Heart right ventricle (tissue), 16 donors: ENCODE results near the gene CSAD. TPM values are rescaled to one million over a fixed set of nuclear protein-coding genes. Genes with fewer than 3 reads are reported as not detected.

Source experiments
- ATAC-seq, 8 donors: fragments of 200-7000 bp; cut with Tn5 transposase; one replicate each; pipeline ENCODE4 v1.9.1; 2020; ENCODE audit warnings: mild to moderate bottlenecking in 8 of 8, moderate library complexity in 8 of 8, moderate number of reproducible peaks in 1 of 8
- DNase-seq, 2 donors: peaks; one replicate each; pipeline ENCODE4 v3.0.0-alpha.2; 2020
- H3K27ac ChIP-seq, 10 donors: fragments of 200-600 bp; sonication (generic) in 2 of 10; one replicate each; pipeline versions ENCODE4 v1.5.0 to v1.8.0; 2020 to 2022; ENCODE audit warnings: mild to moderate bottlenecking in 3 of 10
- H3K27me3 ChIP-seq, 7 donors: fragments of 200-600 bp; one replicate each; pipeline ENCODE4 v1.8.0; 2021 to 2022; ENCODE audit warnings: mild to moderate bottlenecking in 2 of 7
- H3K36me3 ChIP-seq, 9 donors: fragments of 200-600 bp; sonication (generic) in 1 of 9; one replicate each; pipeline versions ENCODE4 v1.5.0 to v1.8.0; 2020 to 2022; ENCODE audit warnings: mild to moderate bottlenecking in 2 of 9
- H3K4me1 ChIP-seq, 9 donors: fragments of 200-600 bp; sonication (generic) in 1 of 9; one replicate each; pipeline versions ENCODE4 v1.5.0 to v1.8.0; 2020 to 2022; ENCODE audit warnings: mild to moderate bottlenecking in 4 of 9
- H3K4me3 ChIP-seq, 10 donors: fragments of 200-600 bp; sonication (generic) in 2 of 10; one replicate each; pipeline versions ENCODE4 v1.5.0 to v1.8.0; 2020 to 2022; ENCODE audit warnings: mild to moderate bottlenecking in 7 of 10, moderate library complexity in 2 of 10
- H3K9me3 ChIP-seq, 11 donors: fragments of 200-600 bp in 10 of 11; sonication (generic) in 2 of 11; one replicate each; pipeline versions ENCODE4 v1.5.0 to v1.8.0; 2013 to 2022; ENCODE audit warnings: mild to moderate bottlenecking in 2 of 11, control low read depth in 1 of 11, moderate library complexity in 1 of 11
- WGBS, 2 donors: extraction: QIAGEN DNeasy Blood & Tissue Kit; methylation state at CpG; one replicate each; pipeline ENCODE4 v1.1.7; 2013; ENCODE audit warnings: inconsistent platforms in 1 of 2; 5-methylcytosine and 5-hydroxymethylcytosine counted together
- intact Hi-C, 10 donors: fragments of 100-400 bp; cut with DNase I; formaldehyde crosslinking; loops; one replicate each; pipeline versions ENCODE4 v1.11.1 to v1.14.2; 2022
- long read RNA-seq, 3 donors: library from polyadenylated mRNA; unstranded; transcript quantifications; one replicate each; pipeline ENCODE4 v2.0.0, GENCODE V29; 2020 to 2021
- polyA plus RNA-seq, 2 donors: library from polyadenylated mRNA; stranded (reverse); fragments of 200-250 nt; gene quantifications; one replicate each; pipeline ENCODE4 v1.2.3, GENCODE V29; 2013
- total RNA-seq, 10 donors: library from RNA; stranded (reverse); fragmentation: NEBNext Ultra II Directional in 3 of 10; extraction: Animal tissue kit (Norgen Biotek cat#: 25700) in 3 of 10; gene quantifications; one replicate each; pipeline versions ENCODE4 v1.2.1 to v1.2.4, GENCODE V29; 2021 to 2023
- TF ChIP-seq, protein P1 (sequence below), 9 donors: fragments of 200-600 bp; sonication (generic) in 2 of 9; IDR thresholded peaks; one replicate each; pipeline versions ENCODE4 v1.5.0 to v1.8.0; 2021 to 2022; ENCODE audit warnings: antibody characterized with exemption in 9 of 9, mild to moderate bottlenecking in 5 of 9, moderate library complexity in 1 of 9
- donor health status: Arrhythmogenic right ventricular cardiomyopathy.
- donor health status: ischemic (EF 13 %, LVEDD 7.1; RV severe dilation, severe dysfunction).
- donor health status: healthy with polysubstance abuse.
- donor health status: DM: no; HTN: yes; CAD: no.
- donor health status: DM: no; HTN: no; CAD: no.
- donor health status: ischemic (EF 25% LVEDD 6.9; RV normal size, moderate dysfunction).
- donor health status: ischemic (EF 25% LVEDD 5.7; RV mildly dilated, moderate dysfunction).
- donor health status: healthy.
- donor health status: DM: yes; HTN: yes; CAD: no.
- donor health status: Ischemic cardiomyopathy.
- donor health status: ischemic (EF 35%, LVEDD 5.7; RV mildly dilated, moderate dysfunction).
- donor health status: nonischemic (EF 11% LVEDD 7.7; RV severe dilation, severe dysfunction).
- donor health status: DM: yes; HTN: yes; CAD: no.
- donor health status: PGD.
- donor health status: ischemic (EF 29% LVEDD 5.4; RV normal size, mild dysfunction).
- donor health status: nonischemic (EF 23%, LVEDD 6.1; RV moderate dilation, normal function).

CSAD gene, protein sequence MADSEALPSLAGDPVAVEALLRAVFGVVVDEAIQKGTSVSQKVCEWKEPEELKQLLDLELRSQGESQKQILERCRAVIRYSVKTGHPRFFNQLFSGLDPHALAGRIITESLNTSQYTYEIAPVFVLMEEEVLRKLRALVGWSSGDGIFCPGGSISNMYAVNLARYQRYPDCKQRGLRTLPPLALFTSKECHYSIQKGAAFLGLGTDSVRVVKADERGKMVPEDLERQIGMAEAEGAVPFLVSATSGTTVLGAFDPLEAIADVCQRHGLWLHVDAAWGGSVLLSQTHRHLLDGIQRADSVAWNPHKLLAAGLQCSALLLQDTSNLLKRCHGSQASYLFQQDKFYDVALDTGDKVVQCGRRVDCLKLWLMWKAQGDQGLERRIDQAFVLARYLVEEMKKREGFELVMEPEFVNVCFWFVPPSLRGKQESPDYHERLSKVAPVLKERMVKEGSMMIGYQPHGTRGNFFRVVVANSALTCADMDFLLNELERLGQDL
- total RNA-seq (10 to 100 TPM in 3 of 10 donors, 1 to 10 TPM in 7; 8.3 to 15.1 (median 9.5) TPM), polyA plus RNA-seq (10 to 100 TPM in 1 of 2 donors, 1 to 10 TPM in 1; 8.0 to 76.4 TPM)
- long read RNA-seq, donor 1, partial matches to known transcripts, result 0 of 3 reads
- long read RNA-seq, donor 1, other reads (novel, unspliced or antisense), result 3 of 3 reads
- long read RNA-seq, donor 2, partial matches to known transcripts, result 1 of 4 reads
- long read RNA-seq, donor 2, other reads (novel, unspliced or antisense), result 3 of 4 reads
- long read RNA-seq, donor 3, partial matches to known transcripts, result 3 of 6 reads
- long read RNA-seq, donor 3, other reads (novel, unspliced or antisense), result 3 of 6 reads

DNA sequence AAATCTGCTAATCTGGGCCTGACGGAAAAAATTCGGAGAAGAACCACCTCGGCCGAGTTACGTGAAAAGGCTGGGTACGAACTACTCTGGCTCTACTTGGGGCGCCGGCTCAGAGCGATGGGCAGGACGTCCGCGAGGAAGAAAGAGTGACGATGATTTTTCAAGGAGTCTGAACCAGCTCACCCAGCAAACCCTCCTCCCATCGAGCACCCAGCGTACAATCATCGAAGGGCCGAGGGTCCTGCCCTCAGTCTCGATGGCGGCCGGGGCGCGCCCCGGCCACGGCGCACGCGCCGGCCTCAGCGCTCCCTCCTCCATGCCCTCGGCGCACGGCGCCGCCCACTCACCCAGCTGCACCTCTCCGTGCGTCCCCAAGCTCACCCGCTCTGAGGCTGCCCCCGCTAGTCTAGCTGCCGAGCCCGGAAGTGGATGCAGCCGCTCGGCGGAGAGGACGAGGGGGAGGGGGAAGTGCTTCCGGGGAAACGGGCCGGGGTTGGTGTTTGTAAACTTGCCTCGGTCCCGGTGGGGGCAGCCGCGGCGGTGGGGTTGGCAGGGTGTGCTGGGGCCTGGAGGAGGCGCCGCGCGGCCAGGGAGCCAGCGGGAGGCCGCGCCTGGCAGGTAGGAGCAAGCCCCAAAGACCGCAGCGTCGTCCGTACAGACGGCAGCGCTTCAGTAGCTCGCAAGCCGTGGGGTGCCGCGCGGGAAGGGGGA lies at the start of gene CSAD, which contains the start of gene ZNF740:
CSAD (minus strand) TSS at position 706 of the 711 bp plus-strand sequence. CDS start 7,455 bp downstream, outside the sequence.
ZNF740 (plus strand) TSS at position 503 of the 711 bp plus-strand sequence. CDS start 1,262 bp downstream, outside the sequence.
- TF ChIP-seq, protein P1, sequence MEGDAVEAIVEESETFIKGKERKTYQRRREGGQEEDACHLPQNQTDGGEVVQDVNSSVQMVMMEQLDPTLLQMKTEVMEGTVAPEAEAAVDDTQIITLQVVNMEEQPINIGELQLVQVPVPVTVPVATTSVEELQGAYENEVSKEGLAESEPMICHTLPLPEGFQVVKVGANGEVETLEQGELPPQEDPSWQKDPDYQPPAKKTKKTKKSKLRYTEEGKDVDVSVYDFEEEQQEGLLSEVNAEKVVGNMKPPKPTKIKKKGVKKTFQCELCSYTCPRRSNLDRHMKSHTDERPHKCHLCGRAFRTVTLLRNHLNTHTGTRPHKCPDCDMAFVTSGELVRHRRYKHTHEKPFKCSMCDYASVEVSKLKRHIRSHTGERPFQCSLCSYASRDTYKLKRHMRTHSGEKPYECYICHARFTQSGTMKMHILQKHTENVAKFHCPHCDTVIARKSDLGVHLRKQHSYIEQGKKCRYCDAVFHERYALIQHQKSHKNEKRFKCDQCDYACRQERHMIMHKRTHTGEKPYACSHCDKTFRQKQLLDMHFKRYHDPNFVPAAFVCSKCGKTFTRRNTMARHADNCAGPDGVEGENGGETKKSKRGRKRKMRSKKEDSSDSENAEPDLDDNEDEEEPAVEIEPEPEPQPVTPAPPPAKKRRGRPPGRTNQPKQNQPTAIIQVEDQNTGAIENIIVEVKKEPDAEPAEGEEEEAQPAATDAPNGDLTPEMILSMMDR (IDR thresholded peaks at IDR 0.05), result no peak
- ATAC-seq (peak; percentile 98 to 99 (median 99)), DNase-seq (peak; percentile 98 to 99)
- H3K4me1 ChIP-seq, result peaks cover 18 to 52% (median 45%) of the 10 kb centered on the region in 9 donors
- no peaks in the 10 kb centered on the region for H3K27me3 ChIP-seq
- 0% methylated on average over 64 to 69 of the region's 70 CpGs for WGBS, 2 donors
- H3K36me3 ChIP-seq, result peaks cover 0 to 37% (median 21%) of the 10 kb centered on the region in 9 donors
- intact Hi-C loops, result no loop called here
- H3K9me3 ChIP-seq, result no peaks in the 10 kb centered on the region
- H3K4me3 ChIP-seq, result peak within 1 kb of the TSS; percentile 43 to 88 (median 78)
- peak within 1 kb of the TSS; percentile 84 to 97 (median 94) for H3K27ac ChIP-seq

GRCh38 chr12:53230108-53230845 lies 49.6 kb upstream of the CSAD start:
- TF ChIP-seq, protein P1 (IDR thresholded peaks at IDR 0.05), result no peak
- Histone ChIP-seq H3K9me3 (no peaks in the 10 kb centered on the region), H3K27me3 (peaks cover 0 to 21% (median 0%) of the 10 kb centered on the region in 7 donors), H3K27ac (no peak overlapping the region), H3K36me3 (peaks cover 0 to 9% (median 0%) of the 10 kb centered on the region in 9 donors), H3K4me1 (peaks cover 6 to 46% (median 33%) of the 10 kb centered on the region in 9 donors), H3K4me3 (no peak overlapping the region)
- intact Hi-C loops, result no loop called here
- no peak for DNase-seq
- 87 to 92% methylated on average over 10 of the region's 10 CpGs for WGBS, 2 donors
- ATAC-seq, result no peak

- H3K27me3 ChIP-seq, result peaks cover 0 to 21% (median 0%) of the 10 kb centered on the region in 7 donors
- no peak overlapping the region for H3K27ac ChIP-seq
- peaks cover 0 to 9% (median 0%) of the 10 kb centered on the region in 9 donors for H3K36me3 ChIP-seq
- no peak for DNase-seq
- H3K4me1 ChIP-seq, result peaks cover 6 to 49% (median 37%) of the 10 kb centered on the region in 9 donors
- ATAC-seq, result no peak
- TF ChIP-seq, protein P1 (IDR thresholded peaks at IDR 0.05), result no peak
- intact Hi-C loops, result no loop called here
- no peak overlapping the region for H3K4me3 ChIP-seq
- no peaks in the 10 kb centered on the region for H3K9me3 ChIP-seq
- WGBS, 2 donors, result 89 to 95% methylated on average over 2 of the region's 2 CpGs
These were observed 48.7 kb upstream of the CSAD start for GRCh38 chr12:53229454-53229853.
